Jurkat, Clone E6-1 (cell line): ENCODE results near the gene TNNI3K.

Experiments
- DNase-seq: peaks from one replicate; pipeline ENCODE4 v3.0.0-alpha.2; 2011; ENCODE audit warnings: low read depth, low spot score
- H3K4me3 ChIP-seq: 2 replicates; pipeline ENCODE4 v1.5.1; 2011; ENCODE audit warnings: mild to moderate bottlenecking, low read length, control low read depth, moderate library complexity

TNNI3K gene

DNA sequence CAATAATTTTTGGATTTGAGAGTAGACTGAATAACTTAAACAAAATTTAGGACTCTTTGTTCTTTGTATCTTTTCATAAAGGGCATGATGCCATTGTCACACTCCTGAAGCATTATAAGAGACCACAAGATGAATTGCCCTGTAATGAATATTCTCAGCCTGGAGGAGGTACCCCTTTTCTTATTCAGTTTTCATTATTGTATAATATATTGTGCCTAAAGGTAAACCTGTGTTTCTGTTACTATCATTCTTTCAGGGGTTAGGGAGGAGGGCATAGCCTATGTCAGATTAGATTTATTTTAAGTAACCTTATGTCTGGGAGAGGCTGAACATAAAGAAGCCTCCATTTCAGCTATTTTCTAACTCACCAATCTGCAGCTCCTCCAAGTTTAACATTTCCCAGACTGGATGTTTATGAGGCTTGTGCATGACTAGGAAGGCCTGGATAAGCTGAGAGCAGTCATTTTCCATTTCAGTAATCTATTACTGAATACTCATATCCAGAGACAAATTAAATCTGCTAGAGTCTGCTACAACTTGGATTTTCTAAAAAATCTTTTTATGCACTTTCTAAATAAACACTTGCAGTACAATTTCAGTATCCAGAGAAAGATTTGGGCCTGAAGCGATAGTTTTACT is 132.1 kb downstream of the TNNI3K start:
- H3K4me3 ChIP-seq, result no peak overlapping the region
- DNase-seq, result no peak

DNA sequence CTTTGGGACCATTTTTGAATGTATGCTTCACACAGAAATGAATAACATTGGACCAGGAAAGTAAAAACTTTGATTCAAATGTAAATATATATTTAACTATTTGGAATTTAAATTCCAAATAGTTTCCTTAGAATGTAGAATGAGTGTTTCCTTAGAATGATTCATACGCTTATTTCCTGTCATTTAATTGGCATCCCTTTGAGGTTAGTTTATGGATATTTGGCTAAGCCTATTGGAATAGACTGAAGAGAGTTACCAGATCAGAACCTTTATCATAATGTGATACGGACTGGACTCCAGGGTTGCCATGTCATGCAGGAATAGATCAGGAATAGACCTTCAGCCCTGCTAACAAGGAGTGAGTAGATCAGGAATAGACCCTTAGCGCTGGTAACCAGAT is 133.1 kb downstream of the TNNI3K start:
- no peak for DNase-seq
- no peak overlapping the region for H3K4me3 ChIP-seq

DNA sequence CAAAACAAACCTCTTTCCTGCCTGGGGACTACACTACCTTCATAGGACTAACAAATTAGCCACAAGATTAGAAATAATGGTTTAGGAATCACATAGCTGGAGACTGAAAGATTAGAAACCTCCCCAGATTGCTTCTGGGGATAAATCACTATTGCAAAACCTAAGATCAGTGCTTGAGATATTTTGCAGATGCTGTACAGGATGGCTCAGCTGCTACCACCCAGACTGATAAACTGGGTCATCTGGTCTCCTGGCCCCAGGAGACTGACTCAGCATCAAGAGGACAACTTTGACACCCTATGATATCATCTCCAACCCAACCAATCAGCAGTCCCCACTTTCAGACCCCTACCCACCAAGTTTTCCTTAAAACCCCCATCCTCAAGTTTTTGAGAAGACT is 140.2 kb downstream of the TNNI3K start:
- DNase-seq, result no peak

DNA sequence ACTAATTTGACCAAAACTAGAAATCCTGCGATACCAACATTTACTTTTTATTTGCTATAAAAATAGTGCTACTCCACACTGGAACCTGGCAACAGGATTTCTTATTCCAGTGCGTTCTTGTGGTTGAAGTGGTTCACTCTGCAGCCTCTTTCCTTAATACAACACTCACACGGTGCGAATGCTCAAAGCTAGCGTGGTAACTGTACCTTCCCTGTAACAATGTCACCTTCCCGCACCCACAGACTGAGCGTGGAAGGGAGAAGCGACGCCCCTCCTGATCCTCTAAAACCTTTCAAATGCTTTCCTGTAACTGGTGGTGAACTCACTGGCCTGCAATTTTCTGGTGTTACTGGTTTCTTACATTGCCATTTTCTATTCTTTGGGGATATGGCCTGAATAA is 145.1 kb downstream of the TNNI3K start:
- H3K4me3 ChIP-seq, result no peak overlapping the region
- no peak for DNase-seq

More for the DNA sequence above, 140.2 kb downstream of the TNNI3K start:
- H3K4me3 ChIP-seq, result no peak overlapping the region

DNA sequence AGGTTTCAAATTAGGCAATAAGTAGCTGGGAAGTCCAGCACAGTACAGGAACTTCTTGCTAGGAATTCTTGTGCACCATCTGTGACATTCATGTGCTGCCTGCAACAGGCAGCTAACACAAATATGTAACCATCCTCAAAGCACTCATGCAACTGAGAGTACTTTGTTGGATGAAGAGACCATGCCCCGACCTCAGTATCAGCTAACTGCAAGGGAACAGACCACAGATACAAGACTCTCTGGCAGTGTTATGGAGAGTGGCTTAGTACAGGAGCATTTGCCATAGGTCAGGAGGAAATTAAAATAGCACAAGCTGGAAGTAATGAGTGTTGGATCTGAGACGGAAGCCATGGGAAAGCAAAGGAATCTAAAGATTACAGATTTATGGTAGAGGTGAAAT is 153.7 kb downstream of the TNNI3K start:
- no peak for DNase-seq
- no peak overlapping the region for H3K4me3 ChIP-seq

DNA sequence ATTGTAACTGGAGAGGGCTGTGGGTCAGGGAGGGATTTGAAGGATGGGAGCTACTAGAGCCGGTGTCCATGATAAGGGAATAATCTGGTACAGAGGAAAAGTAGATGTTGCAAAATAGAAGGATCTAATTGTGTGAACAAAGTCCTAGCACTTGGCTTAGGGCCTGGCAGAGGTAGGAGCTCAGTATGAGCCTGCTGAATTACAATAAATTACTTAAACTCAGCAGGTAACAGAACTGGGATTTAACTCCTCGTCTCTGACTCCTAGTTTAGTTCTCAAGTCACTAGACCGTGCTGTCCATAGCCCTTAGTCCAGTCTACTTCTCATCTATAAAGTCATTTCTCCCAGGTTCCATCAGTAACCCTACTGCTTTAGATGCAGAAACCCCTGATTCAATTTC is 157.0 kb downstream of the TNNI3K start:
- no peak for DNase-seq
- no peak overlapping the region for H3K4me3 ChIP-seq

DNA sequence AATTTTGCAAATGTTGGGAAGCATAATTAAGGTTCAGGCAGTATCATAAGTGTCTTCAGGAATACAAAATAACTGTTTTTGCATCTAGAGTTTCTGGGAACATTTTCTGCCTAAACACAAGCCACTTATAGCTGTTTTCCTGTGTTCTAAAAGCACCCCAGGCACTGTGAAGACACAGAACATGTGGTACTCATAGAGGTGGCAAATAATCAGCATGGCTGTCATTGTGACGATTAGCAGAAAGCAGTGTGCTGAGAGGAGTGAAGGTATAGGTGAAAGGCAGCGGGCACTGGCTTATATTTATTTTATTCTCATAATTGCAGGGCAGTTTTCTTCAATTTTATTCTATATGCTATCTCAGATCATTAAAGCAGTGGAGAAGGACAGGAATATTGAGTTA is 157.7 kb downstream of the TNNI3K start:
- DNase-seq, result no peak
- no peak overlapping the region for H3K4me3 ChIP-seq

DNA sequence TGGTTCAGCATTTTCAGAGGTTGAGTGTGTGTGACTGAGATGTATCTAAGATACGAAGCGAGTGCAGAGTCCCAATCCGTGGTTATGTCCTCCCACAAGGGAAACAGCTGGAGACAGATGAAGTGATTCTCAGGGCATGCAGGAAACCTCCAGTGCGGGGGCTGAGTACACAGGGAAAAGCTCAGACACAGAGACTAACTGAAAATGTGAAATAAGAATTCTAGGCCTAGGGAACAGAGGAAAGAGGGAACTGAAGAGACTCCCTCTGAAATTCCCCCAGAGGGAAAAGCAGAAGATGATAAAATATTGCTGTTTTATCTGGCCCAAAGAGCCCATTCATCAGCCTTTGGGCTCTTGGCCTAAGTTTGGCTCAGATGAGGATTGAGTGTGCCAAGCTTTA is 160.4 kb downstream of the TNNI3K start:
- DNase-seq, result peak; percentile 5

DNA sequence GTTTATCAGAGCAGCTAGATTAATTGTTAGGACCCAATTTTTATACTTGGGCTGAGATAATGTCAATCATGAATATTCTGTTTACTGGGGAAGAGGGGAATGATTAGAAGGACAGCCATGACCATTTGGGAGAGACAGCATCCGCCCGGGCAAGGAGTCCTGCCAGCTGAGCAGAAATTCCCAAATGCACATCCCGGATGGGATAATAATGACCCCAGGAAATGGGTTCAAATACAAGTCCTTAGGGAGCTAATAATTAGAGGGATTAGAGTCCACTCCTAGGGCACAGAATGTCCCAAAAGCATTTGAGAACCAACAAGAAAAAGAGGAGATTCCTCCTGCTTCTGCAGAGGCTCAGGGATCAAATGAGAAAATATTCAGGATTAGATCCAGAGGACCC is 161.3 kb downstream of the TNNI3K start:
- no peak overlapping the region for H3K4me3 ChIP-seq
- DNase-seq, result no peak

More for the DNA sequence above, 160.4 kb downstream of the TNNI3K start:
- H3K4me3 ChIP-seq, result no peak overlapping the region

DNA sequence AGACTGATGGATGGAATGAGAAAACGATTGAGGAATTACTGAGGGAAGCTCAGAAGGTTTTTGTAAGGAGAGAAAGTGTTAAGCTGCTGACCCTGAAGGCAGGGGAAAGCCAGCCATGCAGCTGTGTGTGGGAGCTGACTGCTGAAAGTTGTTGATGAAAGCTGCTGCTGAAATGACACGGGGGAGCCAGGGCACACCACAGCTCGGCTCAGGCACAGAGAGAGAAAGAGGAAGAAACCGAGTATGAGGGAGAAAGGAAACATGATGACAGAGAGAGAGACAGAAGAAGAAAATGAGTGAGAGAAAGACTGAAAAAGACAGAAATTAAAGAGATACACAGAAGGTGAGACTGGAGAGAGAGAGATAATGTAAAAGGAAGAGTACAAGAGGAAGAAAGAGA is 161.7 kb downstream of the TNNI3K start:
- no peak overlapping the region for H3K4me3 ChIP-seq
- DNase-seq, result no peak

DNA sequence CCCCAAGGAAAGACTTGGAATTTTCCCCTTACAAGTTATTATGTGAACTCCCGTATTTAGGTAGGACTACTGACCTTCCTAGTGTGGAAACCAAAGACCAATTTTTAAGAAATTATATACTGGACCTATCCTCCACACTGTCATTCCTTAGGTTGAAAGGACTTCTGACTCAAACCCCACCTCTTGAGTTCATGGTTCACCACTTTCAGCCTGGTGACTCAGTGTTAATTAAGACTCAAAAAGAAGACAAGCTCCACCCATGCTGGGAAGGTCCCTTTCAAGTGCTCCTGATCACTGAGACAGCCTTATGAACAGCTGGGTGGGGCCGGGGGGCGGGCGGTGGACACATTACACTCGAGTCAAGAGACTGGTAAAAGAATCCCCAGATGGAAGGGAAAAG is 164.1 kb downstream of the TNNI3K start:
- no peak for DNase-seq
- H3K4me3 ChIP-seq, result no peak overlapping the region

DNA sequence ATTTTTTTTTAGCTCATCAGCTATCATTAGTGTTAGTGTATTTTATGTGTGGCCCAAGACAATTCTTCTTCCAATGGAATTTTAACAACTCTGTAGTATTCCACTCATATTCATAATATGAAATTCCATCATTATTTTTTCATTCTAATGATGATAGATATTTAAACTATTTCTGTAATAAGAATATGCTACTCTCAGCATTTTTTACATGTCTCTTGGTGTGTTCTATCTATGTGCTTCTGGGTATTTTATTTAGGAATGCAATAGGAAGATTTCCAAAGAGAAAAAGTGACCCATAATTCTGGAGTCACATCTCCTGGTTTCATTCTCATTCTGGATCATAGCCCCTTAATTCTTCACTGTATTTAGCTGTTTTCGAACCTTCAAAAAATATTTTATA is 167.7 kb downstream of the TNNI3K start:
- DNase-seq, result no peak
- H3K4me3 ChIP-seq, result no peak overlapping the region

DNA sequence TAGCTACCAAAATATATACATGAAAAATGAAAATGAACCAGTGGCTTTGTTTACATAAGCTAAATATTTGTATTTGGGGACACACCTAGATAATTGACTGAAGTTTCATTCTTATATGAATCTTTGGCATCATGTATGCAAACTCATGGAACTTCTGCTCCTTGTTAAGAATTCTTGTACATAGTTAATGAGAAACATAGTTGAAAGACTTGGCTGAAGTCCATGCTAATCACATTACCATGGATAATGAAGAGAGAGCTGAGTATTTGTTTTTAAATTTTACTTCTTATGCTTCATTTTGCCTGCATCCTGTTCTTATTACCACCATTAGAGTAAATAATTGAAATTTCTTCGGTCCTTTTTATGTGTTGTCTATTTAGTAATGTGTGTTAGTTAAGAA is 168.4 kb downstream of the TNNI3K start:
- H3K4me3 ChIP-seq, result no peak overlapping the region
- no peak for DNase-seq

DNA sequence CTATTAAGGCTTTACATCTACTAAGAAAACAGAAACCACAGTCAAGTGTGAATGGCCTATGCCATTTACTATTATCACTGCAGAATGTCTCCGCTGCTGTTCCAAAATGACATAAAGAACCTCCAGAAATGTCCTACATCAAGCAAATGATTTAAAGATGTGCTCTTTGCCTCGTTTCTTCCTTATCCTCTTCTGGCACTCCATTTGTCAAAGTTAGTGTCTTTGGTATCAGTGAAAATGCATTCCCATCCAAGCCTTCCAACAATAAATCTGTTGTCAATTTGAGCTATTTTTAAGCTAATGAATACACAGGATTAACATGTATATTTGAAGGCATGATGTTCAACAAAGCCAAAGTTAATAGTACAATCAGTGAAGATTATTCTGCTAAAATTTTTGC is 171.6 kb downstream of the TNNI3K start:
- H3K4me3 ChIP-seq, result no peak overlapping the region
- no peak for DNase-seq

DNA sequence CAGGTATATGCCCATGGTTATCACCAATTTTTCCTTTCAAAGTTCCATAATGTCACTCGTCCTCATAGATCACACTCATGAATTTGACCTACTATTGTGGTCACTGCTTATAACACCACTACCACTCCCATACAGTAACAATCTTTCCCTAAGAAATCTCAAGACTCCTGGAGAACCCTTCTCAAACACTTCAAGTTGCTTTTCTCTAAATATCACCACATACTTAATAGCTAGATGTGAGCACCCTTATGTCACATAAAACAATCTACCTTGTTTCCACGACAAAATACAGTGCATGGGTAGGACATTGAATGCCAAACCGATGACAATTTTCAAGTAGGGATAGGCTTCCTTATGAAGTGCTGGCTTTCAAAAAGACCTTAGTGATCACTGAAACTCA is 172.7 kb downstream of the TNNI3K start:
- no peak overlapping the region for H3K4me3 ChIP-seq
- no peak for DNase-seq

DNA sequence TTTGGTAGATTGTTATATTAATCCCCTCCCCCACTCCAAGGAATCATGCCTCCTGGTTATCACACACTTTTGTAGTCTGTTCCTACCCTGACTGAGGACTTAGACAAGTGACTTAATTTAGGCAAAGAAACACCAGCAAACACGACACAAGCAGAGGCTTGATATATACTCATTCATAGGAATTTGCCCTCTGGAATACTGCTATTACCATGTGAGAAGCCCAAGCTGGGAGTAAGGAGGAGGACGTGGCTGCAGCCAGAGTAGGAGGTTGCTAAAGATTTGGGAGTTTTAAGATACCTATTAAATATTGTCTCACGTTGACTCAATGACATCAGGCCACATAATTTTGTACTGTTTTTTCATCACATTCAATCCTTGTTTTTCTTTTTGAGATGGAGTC is 177.1 kb downstream of the TNNI3K start:
- DNase-seq, result no peak

DNA sequence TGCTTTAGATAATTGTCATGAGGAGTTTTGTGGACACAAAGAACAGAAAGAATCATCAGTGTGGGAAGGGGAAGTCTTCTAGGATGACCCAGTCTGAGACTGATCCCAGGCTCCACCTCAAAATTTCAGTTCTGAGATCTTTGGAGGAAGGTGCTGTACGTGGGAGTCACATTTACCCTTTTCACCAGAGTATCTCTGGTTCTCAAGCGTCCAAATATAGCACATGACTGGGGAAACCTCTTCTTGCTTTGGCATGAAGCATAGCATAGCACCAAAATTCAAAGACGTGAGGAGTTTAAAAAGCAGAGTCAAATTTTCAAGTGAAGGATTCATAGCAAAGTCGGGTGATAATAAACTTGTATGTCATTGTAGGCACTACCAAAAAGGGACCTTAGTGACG is 180.7 kb downstream of the TNNI3K start:
- no peak for DNase-seq
- H3K4me3 ChIP-seq, result no peak overlapping the region

More for the DNA sequence above, 177.1 kb downstream of the TNNI3K start:
- H3K4me3 ChIP-seq, result no peak overlapping the region

DNA sequence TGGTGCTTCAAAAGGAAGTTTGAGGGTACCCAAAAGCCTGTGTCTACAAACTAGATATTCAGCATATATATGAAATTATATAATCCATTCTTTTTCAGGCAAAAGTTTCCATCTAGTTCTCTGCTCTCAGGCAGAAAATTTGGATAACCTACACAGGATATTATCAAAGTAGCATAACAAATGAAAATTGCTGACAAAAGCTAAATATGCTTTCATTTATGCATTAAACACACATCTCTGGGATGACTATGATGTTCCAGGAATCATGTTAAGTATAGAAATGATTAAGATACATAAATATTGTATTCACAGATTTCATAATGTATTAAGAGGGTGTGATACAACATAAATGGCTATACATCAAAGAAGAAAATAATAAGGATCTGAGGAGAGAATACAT is 184.4 kb downstream of the TNNI3K start:
- DNase-seq, result no peak
- H3K4me3 ChIP-seq, result no peak overlapping the region

DNA sequence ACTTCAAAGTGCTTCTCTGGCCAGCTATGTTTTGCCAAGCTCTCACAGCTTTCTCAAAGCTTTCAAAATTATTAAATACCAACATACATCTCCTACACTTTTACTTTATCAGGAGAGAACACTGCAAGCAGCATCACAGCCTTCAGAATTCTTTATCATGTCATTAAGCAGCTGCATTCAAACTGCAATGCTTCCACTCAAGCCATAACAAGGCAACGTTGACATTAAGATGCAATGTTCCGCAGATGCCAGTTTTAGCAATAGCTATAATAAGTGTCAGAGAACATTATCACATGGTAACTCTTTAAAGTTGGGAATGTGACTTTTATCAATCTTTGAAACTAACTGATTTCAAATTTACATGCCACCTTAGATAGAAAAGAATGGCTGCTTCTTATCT is 185.3 kb downstream of the TNNI3K start:
- H3K4me3 ChIP-seq, result no peak overlapping the region
- DNase-seq, result no peak

DNA sequence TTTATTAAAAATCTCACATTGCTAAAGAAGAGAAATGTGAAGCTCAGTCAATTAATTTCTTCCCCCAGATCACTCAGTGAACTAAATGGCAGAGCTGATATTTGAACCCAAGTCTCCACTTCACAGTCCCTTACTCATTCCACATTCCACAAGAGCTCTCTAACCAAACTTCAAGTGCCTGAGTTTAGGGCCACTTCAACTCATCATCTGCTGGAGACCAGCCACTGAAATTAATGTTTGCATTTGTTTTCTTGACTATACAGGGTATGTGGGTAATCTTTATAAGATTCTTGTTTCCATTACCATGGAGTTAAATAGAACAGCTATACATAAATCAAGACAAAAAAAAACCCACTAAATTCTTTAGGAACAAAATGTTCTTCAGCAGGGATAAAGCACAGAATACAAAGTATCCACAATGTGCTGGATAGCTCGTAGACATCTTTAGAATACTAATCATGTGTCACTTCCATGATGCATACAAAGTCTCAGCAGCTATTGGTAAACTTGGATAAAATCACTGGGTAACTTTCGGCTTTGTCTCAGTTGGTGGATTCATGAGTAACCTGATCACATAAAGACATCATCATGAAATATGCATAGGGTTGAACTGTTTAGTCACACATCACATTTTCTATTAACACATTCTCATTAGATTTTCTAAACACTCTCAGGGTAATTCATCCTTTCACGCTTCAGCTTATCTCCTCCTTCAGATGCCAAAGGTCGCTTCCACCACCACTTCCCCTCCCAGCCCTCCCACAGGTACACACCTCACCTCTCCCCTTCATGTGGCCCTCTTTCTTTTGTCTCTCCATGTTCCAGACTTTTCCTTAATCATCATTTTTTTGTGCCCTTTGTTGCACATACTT is 187.5 kb downstream of the TNNI3K start:
- no peak overlapping the region for H3K4me3 ChIP-seq
- no peak for DNase-seq

DNA sequence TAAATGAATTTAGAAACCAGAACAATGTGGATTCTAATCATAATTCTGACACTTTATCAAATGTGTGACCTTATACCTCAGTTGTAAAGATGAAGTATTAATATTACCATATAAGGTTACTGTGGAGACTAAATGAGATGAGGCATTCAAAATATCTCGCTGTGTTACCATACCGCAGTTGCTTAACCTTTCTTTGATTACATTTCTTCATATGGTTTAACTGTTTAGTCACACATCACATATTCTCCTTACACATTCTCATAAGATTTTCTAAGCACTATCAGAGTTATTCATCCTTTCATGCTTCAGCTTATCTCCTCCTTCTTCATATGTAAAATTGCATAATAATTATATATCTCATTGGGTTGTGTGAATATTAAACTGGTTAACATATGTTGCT is 188.3 kb downstream of the TNNI3K start:
- H3K4me3 ChIP-seq, result no peak overlapping the region
- no peak for DNase-seq
